ENCODE measurements around the gene CCR7. TPM values are rescaled to one million over a fixed set of nuclear protein-coding genes. Genes with fewer than 3 reads are reported as not detected.
"Not testable (repeated sequence)": the region's sequence is repeated elsewhere in the genome, so short reads cannot be mapped to it uniquely, and the experiment has no call there.

The CCR7 gene
- total RNA-seq, 1 experiment from 2014 or later, result not detected

DNA sequence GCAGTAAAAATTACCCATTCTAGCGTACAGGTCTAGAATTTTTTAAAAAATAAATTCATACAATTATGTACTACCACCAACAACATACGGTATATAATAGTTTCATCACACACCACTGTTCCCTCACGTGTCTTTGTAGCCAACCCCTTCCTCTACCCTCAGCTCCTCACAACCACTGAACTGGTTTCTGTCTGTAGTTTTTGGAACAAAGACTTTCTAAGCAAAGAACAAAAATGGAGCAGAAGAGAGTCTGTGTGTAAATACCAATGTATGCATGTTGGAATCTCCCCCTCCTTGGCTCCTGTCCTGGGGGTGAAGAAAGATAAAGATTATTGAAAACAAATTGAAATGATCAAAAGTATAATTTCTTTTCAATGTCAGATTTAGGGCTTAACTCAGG, 31.9 kb upstream of the CCR7 start:
- no peak for DNase-seq (ENCODE audit: low read depth)

DNA sequence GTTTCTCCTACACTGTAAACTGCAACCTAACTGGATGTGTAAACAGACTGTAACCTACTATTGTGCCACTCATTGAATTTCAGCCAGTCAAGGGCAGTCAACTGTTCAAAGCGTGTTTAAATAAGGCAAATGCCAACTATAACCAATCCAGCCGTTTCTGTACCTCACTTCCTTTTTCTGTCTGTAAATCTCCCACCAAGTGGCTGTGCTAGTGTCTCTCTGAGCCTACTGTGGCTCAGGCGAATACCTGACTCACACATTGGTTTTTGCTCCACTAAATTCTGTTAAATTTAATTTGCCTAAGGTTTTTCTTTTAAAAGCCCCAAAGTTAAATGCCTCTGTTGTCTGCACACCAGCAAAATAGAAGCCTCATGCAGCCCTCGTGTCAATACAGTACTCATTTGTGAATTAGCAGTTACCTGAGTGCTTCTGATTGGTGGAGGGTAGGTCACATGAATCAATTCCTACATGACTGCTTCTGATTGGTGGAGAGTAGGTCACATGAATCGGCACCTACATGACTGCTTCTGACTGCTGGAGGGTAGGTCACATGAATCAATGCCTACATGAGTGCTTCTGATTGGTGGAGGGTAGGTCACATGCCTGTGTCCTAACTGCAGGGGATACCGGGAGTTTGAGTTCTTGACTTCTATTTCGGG, 31.1 kb upstream of the CCR7 start:
- DNase-seq (ENCODE audit: low read depth), result peak; percentile 46

DNA sequence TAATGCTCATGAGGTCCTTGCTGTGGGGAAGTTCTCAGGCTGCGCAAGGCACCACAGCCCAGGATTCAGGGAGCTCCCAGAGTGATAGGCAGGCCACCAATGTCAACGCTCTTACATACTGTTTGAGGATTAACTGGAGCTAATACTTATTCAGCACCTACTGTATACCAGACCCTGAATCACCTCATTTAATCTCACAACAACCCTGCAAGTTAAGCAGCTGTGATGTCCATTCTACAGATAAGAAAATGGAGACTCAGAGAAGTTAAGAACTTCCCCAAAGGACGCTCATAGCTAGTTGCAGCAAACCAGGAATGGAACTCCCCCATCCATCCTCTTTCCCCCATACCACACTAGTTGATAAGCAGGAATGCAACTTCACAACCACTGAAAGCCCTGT, 25.5 kb upstream of the CCR7 start:
- DNase-seq (ENCODE audit: low read depth), result no peak

DNA sequence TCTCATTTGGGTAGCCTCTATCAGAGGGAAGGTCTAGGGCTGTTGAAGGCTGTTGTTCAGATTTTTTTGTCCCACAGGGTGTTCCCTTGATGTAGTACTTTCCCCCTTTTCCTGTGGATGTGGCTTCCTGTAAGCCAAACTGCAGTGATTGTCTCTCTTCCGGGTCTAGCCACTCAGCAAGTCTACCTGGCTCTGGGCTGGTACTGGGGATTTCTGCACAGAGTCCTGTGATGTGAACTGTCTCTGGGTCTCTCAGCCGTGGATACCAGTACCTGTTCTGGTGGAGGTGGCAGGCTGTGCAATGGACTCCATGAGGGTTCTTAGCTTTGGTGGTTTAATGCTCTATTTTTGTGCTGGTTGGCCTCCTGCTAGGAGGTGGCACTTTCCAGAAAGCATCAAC, 23.3 kb upstream of the CCR7 start:
- DNase-seq (ENCODE audit: low read depth), result no peak

DNA sequence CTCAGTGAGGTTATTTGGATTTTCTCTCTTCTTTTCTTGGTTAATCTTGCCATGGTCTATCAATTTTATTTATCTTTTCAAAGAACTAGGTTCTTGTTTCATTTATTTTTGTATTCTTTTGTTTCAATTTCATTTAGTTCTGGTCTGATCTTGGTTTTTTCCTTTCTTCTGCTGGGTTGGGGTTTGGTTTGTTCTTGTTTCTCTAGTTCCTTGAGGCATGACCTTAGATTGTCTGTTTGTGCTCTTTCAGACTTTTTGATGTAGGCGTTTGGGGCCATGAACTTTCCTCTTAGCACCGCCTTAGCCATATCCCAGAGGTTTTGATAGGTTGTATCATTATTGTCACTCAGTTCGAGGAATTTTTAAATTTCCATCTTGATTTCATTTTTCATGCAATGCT, 21.0 kb upstream of the CCR7 start:
- DNase-seq (ENCODE audit: low read depth), result not testable (repeated sequence)

DNA sequence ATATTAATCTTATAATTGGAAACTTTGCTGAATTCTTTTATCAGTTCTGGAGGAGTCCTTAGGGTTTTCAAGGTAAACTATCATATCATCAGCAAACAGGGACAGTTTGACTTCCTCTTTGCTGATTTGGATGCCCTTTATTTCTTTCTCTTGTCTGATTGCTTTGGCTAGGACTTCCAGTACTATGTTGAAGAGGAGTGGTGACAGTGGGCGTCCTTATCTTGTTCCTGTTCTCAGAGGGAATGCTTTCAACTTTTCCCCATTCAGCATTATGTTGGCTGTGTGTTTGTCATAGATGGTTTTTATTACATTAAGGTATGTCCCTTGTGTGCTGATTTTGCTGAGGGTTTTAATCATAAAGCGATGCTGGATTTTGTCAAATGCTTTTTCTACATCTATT, 19.7 kb upstream of the CCR7 start:
- not testable (repeated sequence) for DNase-seq (ENCODE audit: low read depth)

DNA sequence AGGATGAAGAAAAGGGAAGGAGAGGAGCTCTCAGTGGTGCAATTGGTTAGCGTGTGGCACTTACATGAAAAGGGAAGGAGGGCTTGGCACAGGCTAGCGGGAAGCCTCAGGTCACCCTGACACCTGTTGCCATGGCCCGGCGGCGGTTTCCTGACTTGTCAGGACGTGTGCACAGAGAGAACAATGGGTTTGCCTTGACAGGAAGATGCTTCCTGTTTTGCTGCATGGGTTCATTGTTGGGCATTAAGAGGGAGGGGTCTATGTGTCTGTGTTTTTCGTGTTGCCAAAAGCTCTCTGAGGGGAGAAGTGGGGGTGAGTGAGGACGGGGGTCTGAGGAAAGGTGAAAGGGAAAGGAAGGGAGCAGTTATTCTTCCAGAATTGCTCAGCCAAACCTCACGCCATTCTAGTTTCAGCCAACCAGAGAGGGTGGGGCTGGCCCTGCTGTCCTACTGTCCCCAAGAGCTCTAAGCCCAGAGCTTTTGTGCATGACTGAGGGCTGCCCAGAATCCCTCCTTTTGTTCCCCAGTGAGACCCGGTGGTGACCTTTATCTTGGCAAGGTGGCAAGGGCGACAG, 17.1 kb upstream of the CCR7 start:
- no peak for DNase-seq (ENCODE audit: low read depth)

DNA sequence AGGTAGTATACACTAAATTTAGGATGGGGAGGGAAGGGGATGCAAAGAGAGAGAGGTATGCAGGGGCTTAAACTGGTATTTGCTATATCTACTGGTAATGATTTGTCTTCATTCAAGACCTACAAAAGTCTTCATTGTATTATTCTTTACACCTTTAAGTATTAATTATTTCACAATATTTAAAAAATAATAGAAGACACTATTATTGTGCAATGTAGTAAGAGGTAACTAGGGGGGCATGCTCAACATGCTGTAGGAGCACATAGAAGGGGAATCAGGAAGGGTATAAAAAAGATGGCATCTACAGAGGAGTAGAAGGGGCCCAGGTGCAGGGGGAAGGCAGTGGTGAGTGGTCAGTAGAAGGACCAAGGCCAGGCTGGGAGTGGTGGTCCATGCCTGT, 14.9 kb upstream of the CCR7 start:
- no peak for DNase-seq (ENCODE audit: low read depth)

DNA sequence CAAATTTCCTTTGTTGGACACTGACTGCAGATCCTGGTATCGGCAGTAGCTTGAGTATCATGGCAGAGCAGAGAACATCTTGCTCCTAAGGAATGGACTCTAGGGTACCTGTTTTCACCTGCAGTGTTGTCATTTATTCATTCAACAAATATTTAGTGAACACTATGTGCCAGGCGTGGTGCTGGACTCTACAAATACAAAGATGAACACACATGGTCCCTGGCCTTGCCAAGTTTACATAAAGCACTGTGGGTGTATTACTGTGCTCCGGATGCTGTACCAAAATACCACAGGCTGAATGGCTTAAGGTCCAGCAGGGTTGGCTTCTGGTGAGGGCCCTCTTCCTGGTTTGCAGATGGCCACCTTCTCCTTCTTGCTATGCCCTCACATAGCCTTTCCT, 14.2 kb upstream of the CCR7 start:
- no peak for DNase-seq (ENCODE audit: low read depth)

DNA sequence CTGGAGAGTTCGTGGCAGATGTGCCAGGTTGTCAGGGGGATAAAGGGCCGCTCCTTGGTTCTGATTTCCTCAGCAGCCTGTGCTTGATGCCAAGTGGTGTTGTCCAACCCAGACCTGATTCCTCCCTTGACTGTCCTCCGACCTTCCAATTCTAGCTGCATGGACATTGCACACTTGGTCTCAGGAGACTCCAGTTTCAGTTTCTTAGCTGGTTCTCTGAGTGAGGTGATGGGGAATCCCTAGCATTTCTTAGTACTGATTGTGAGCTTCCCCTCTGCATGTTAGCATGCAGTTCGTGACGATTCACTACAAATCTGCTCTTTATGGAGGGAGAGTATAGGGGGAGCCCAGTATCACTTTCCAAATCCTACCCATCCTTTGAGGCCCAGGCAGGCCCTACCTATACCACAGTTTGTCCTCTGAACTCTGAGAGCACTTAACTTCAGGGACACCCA, 12.4 kb upstream of the CCR7 start:
- DNase-seq (ENCODE audit: low read depth), result no peak

DNA sequence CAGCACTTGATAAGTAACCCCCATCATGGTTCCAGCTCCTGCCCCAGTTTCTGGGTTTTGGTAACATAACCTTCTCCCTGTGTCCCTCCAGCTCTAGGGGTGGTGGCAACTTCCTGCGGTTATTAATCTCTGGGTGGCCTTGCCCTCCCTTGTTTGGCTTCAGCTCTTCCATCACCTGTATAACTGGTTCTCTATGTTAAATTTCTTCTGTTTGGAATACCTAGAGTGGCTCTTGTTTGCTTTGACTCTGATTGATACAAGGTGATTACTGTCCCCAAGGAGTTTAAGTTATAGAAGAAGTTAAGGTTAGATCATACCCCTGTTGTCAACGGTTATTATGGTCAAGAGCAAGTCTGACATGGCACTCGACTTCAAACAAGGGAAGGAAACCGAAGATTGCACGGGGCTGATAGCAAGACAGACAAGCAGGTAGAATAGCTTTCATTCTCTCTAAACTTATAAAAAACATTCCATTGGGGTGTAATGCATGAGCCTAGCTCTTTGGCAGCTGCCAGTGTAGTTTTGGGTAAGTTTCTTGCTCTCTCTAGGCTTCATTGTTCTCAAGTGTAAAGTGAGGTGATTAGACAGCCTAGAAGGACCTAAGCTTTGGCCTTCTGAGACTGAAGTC, 11.0 kb upstream of the CCR7 start:
- DNase-seq (ENCODE audit: low read depth), result no peak

DNA sequence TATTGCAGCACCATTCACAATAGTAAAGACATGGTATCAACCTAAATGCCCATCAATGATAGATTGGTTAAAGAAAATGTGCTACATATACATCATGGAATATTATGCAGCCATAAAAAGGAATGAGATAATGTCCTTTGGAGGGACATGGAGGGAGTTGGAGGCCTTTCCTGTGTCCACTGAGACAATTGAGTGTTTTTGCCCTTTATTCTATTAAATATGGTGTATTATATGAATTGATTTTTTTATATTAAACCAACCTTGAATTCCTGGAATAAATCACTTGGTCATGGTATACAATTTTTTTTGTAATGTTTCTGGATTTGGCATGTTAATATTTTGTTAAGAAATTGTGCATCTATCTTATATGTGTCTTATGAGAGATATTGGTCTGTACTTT, 9.0 kb upstream of the CCR7 start:
- DNase-seq (ENCODE audit: low read depth), result no peak

DNA sequence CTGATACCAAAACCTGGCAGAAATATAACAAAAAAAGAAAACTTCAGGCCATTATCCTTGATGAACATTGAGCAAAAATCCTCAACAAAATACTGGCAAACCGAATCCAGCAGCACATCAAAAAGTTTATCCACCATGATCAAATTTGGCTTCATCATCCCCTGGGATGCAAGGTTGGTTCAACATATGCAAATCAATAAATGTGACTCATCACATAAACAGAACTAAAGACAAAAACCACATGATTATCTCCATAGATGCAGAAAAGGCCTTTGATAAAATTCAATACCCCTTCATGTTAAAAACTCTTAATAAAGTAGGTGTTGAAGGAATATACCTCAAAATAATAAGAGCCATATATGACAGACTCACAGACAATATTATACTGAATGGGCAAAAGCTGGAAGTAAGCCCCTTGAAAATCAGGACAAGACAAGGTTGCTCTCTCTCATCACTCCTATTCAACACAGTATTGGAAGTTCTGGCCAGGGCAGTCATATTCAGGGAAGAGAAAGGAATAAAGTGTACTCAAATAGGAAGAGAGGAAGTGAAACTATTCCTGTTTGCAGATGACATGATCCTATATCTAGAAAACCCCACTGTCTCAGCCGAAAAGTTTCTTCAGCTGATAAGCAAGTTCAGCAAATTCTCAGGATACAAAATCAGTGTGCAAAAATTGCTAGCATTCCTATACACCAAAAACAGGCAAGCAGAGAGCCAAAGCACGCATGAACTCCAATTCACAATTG, 7.1 kb upstream of the CCR7 start:
- DNase-seq (ENCODE audit: low read depth), result not testable (repeated sequence)

DNA sequence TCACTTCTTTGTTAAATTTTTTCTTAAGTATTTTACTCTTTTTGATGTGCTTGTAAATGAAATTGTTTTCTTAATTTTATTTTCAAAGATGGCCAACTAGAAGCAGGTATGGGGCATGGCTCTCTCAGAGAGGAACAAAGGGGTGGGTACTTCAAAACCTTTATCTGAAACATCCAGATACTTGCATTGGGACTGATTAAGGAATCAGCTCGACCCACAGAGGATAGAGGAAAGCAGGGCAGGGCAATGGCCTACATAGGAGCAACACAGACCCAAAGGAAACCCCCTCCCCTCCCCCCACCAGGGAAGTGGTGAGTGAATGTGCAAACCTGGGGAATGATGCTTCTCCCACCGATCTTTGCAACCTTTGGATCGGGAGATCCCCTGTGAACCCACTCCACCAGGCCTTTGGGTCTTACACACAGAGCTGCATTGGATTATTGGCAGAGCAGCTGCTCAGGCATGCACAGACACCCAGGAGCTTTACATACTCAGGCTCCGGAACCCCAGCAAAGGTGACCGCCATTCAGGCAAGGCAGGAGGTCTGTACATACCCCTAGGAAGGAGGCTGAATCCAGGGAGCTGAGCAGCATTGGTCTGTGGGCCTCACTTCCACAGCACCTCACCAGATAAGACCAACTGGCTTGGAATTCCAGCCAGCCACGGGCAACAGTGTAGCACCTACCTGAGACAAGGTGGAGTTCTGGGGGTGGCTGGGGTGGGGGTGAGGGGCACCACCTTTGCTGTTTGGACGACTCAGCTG, 3.0 kb upstream of the CCR7 start:
- no peak for DNase-seq (ENCODE audit: low read depth)

DNA sequence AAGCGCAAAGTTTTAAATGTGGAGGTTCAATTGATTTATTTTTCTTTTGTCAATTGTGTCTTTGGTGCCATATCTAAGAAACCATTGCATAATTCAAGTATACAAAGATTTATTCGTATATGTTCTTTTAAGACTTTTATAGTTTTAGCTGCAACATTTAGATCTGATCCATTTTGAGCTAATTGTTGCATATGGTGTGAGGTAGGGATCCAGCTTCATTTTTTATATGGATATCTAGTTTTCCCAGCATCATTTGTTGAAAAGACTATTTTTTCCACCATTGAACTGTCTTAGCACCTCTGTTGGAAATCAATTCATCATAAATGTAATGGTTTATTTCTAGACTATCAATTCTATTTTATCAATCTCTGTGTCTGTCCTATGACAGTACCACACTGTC, 2.1 kb upstream of the CCR7 start:
- DNase-seq (ENCODE audit: low read depth), result no peak

DNA sequence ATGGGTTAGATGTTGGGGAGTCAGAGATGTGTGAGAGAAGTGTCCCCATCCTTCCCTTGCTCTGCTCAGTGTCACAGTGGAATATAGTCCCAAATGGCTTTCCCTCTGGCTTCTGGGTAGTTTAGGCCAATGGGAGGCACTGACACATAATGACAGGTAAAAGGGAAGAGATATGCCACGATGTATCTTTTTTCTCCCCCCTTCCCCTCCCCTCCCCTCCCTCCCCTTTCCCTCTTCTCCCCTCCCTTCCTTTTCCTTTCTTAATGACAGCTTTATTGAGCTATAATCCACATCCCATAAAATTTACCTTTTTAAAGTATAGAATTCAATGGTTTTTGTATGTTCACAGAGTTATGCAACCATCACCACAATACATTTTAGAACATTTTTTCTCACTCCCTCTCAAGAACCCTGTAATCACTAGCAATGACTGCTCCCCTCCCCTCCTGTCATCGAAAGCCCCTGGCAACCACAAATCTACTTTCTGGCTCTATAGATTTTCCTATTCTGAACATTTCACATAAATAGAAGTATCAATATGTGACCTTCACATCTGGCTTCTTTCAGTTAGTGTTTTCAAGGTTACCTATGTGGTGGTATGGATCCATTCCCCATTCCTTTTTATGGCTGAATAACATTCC, 617 bp upstream of the CCR7 start:
- no peak for DNase-seq (ENCODE audit: low read depth)

DNA sequence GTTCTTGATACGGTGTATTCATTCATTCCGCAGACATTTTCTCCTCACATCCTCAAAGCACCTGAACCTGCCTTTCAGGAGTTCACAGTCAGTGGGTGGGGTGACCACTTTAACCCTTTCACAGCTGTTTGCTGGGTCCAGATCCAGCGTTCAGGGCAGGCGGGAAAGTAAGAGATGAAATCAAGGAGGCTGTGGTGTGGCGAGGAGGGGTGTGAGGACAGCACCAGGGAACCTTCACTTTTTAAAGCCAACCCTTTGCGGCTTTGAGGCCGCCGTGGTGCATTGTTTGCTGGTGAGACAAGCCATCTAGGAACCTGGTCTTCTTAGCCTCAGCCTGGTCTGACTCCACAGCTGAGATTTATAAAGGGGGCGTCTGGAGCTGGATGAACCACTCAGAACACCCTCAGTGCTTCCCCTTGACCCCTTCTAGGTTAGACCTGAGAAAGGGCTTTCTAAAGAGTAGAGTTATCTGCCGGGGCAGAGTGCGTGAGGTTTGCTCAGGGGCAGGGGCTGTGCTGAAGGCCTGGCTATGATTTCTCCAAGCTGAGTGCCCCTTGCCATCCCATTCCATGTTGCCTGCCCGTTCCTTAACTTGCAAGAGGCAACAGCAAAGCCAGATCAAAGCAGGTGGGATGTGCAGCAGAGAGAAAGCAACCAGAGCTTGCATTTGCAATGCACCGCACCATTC, 933 bp downstream of the CCR7 start:
- DNase-seq (ENCODE audit: low read depth), result no peak

DNA sequence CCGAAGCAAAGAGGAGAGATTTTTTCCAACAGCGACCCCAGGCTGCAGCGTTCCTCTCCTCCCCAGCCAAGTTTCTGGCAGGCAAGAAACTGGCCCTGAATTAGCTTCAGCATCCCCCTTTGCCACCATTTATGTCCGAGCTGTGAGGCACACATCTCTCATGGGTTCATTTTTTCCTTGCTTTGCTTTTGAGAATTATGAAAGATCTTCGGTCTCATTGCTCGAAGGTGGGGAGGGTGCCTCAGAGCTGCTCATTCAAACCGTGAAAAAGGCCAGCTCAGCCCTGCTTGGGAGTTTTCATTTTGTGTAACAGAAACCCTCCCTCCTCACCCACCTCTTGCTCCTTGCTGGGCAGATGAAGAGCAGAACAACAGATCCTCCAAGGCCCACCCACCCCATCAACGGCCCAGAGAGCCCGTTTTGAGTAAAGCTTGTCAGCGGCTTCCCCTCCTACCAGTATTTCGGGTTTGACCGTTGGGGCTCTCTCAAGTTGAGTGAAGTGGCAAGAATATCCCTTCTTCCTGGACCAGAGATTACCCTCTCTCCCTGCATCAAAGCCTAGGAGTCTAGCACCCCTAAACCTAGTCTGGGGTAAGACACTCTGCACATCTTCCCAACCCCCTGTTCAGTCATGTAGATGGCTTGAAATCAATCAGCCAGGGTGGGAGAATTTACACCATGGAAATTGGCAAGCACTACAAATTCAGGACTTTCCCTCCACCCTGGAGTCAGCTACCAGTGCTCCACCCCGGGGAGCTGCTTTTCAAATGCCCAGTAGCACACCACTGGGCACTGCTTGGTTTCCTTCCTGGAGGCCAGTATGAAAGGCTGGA, 1.8 kb downstream of the CCR7 start:
- DNase-seq (ENCODE audit: low read depth), result no peak

DNA sequence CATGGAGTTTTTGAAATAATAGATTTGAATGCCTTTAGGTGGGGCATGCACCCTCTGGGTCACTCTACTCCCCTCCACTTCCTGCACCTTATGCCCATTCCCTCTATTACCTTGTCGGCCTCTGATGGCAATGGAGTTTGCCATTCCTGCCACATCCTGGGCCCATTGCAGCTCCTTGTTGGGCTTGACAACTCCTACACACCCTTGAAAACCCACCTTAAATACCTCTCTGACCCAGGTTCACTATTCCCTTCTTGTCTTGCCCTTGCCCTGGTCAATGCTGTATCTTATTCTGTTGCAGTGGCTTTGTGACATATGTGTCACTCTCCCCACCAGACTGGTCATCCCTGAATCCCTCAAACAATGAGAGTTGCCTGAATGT, 2.4 kb downstream of the CCR7 start:
- DNase-seq (ENCODE audit: low read depth), result no peak

Measured in LHCN-M2 (cell line).